Muscle layer of colon (tissue), 2 donors: Measurements from ENCODE around the gene AUTS2.

Source experiments
- H3K27ac ChIP-seq: one replicate; pipeline ENCODE4 v1.7.0; 2013; ENCODE audit warnings: low read depth, mild to moderate bottlenecking, low read length, moderate library complexity
- H3K27me3 ChIP-seq, 2 donors: one replicate each; pipeline ENCODE4 v1.7.0; 2013; ENCODE audit warnings: low read length in 2 of 2, mild to moderate bottlenecking in 2 of 2; ENCODE audit not compliant: insufficient read depth in 2 of 2, control insufficient read depth in 1 of 2
- H3K36me3 ChIP-seq: one replicate; pipeline ENCODE4 v1.7.0; 2013; ENCODE audit warnings: mild to moderate bottlenecking, low read length; ENCODE audit not compliant: insufficient read depth
- H3K4me1 ChIP-seq: one replicate; pipeline ENCODE4 v1.7.0; 2013; ENCODE audit warnings: mild to moderate bottlenecking, low read length; ENCODE audit not compliant: insufficient read depth
- H3K4me3 ChIP-seq, 2 donors: one replicate each; pipeline ENCODE4 v1.7.0; 2013; ENCODE audit warnings: low read length in 2 of 2, low read depth in 1 of 2, mild to moderate bottlenecking in 1 of 2, moderate library complexity in 1 of 2
- H3K9ac ChIP-seq: one replicate; pipeline ENCODE4 v1.7.0; 2013; ENCODE audit warnings: low read length
- H3K9me3 ChIP-seq: one replicate; pipeline ENCODE4 v1.7.0; 2013; ENCODE audit warnings: mild to moderate bottlenecking, low read length
- donor health status: abdominal sarcoma.
- donor health status: Adenocarcinoma of cecum.

Gene AUTS2

GRCh38 chr7:70406950-70407209 lies 808.6 kb downstream of the AUTS2 start:
- Histone ChIP-seq H3K27ac (no peak overlapping the region), H3K27me3 (no peaks in the 10 kb centered on the region), H3K9ac (no peak overlapping the region), H3K4me1 (no peaks in the 10 kb centered on the region), H3K9me3 (no peaks in the 10 kb centered on the region), H3K36me3 (no peaks in the 10 kb centered on the region), H3K4me3 (no peak overlapping the region)

GRCh38 chr7:70408477-70408876 lies 810.2 kb downstream of the AUTS2 start:
- Histone ChIP-seq H3K9me3 (no peaks in the 10 kb centered on the region), H3K27me3 (no peaks in the 10 kb centered on the region), H3K9ac (no peak overlapping the region), H3K36me3 (no peaks in the 10 kb centered on the region), H3K4me3 (no peak overlapping the region), H3K4me1 (no peaks in the 10 kb centered on the region), H3K27ac (no peak overlapping the region)

GRCh38 chr7:70408891-70409290 lies 810.6 kb downstream of the AUTS2 start:
- Histone ChIP-seq H3K36me3 (no peaks in the 10 kb centered on the region), H3K27me3 (no peaks in the 10 kb centered on the region), H3K27ac (no peak overlapping the region), H3K9me3 (no peaks in the 10 kb centered on the region), H3K4me3 (no peak overlapping the region), H3K9ac (no peak overlapping the region), H3K4me1 (no peaks in the 10 kb centered on the region)

- Histone ChIP-seq H3K27me3 (no peaks in the 10 kb centered on the region), H3K4me3 (no peak overlapping the region), H3K9ac (no peak overlapping the region), H3K27ac (no peak overlapping the region), H3K36me3 (no peaks in the 10 kb centered on the region), H3K4me1 (no peaks in the 10 kb centered on the region), H3K9me3 (no peaks in the 10 kb centered on the region)
Measured at GRCh38 chr7:70410134-70410750, 812.0 kb downstream of the AUTS2 start.

- Histone ChIP-seq H3K9ac (no peak overlapping the region), H3K27me3 (no peaks in the 10 kb centered on the region), H3K27ac (no peak overlapping the region), H3K9me3 (no peaks in the 10 kb centered on the region), H3K36me3 (no peaks in the 10 kb centered on the region), H3K4me1 (no peaks in the 10 kb centered on the region), H3K4me3 (no peak overlapping the region)
Measured at GRCh38 chr7:70414368-70414767, 816.1 kb downstream of the AUTS2 start.

GRCh38 chr7:70415179-70415972 lies 817.1 kb downstream of the AUTS2 start:
- Histone ChIP-seq H3K36me3 (no peaks in the 10 kb centered on the region), H3K9ac (no peak overlapping the region), H3K27ac (no peak overlapping the region), H3K4me1 (no peaks in the 10 kb centered on the region), H3K4me3 (no peak overlapping the region), H3K27me3 (no peaks in the 10 kb centered on the region), H3K9me3 (no peaks in the 10 kb centered on the region)

GRCh38 chr7:70416347-70416985 lies 818.2 kb downstream of the AUTS2 start:
- Histone ChIP-seq H3K9ac (no peak overlapping the region), H3K9me3 (no peaks in the 10 kb centered on the region), H3K4me1 (no peaks in the 10 kb centered on the region), H3K36me3 (no peaks in the 10 kb centered on the region), H3K27ac (no peak overlapping the region), H3K4me3 (no peak overlapping the region), H3K27me3 (no peaks in the 10 kb centered on the region)

GRCh38 chr7:70416986-70417655 lies 818.8 kb downstream of the AUTS2 start:
- H3K4me1 ChIP-seq, result no peaks in the 10 kb centered on the region
- H3K27me3 ChIP-seq, result no peaks in the 10 kb centered on the region
- H3K9me3 ChIP-seq, result no peaks in the 10 kb centered on the region
- H3K9ac ChIP-seq, result no peak overlapping the region
- H3K4me3 ChIP-seq, result no peak overlapping the region
- H3K27ac ChIP-seq, result no peak overlapping the region
- no peaks in the 10 kb centered on the region for H3K36me3 ChIP-seq

- H3K9me3 ChIP-seq, result no peaks in the 10 kb centered on the region
- no peak overlapping the region for H3K4me3 ChIP-seq
Measured at GRCh38 chr7:70419526-70420380, 821.5 kb downstream of the AUTS2 start.

GRCh38 chr7:70420381-70420662 lies 822.0 kb downstream of the AUTS2 start:
- no peaks in the 10 kb centered on the region for H3K9me3 ChIP-seq
- H3K4me1 ChIP-seq, result no peaks in the 10 kb centered on the region
- no peaks in the 10 kb centered on the region for H3K27me3 ChIP-seq
- no peaks in the 10 kb centered on the region for H3K36me3 ChIP-seq
- no peak overlapping the region for H3K4me3 ChIP-seq
- H3K27ac ChIP-seq, result no peak overlapping the region
- no peak overlapping the region for H3K9ac ChIP-seq

More at GRCh38 chr7:70419526-70420380, 821.5 kb downstream of the AUTS2 start:
- H3K27me3 ChIP-seq, result no peaks in the 10 kb centered on the region
- H3K4me1 ChIP-seq, result no peaks in the 10 kb centered on the region
- no peak overlapping the region for H3K9ac ChIP-seq
- no peak overlapping the region for H3K27ac ChIP-seq
- H3K36me3 ChIP-seq, result no peaks in the 10 kb centered on the region

GRCh38 chr7:70421319-70421718 lies 823.0 kb downstream of the AUTS2 start:
- no peaks in the 10 kb centered on the region for H3K4me1 ChIP-seq
- no peak overlapping the region for H3K9ac ChIP-seq
- H3K27me3 ChIP-seq, result no peaks in the 10 kb centered on the region
- H3K4me3 ChIP-seq, result no peak overlapping the region
- H3K9me3 ChIP-seq, result no peaks in the 10 kb centered on the region
- no peaks in the 10 kb centered on the region for H3K36me3 ChIP-seq
- no peak overlapping the region for H3K27ac ChIP-seq
